ENCODE results near the gene KLHL6. TPM values are rescaled to one million over a fixed set of nuclear protein-coding genes. Genes with fewer than 3 reads are reported as not detected.

Gene KLHL6
- total and polyA plus RNA-seq, 8 donors, result 0.19 to 4.6 (median 0.31) TPM

DNA sequence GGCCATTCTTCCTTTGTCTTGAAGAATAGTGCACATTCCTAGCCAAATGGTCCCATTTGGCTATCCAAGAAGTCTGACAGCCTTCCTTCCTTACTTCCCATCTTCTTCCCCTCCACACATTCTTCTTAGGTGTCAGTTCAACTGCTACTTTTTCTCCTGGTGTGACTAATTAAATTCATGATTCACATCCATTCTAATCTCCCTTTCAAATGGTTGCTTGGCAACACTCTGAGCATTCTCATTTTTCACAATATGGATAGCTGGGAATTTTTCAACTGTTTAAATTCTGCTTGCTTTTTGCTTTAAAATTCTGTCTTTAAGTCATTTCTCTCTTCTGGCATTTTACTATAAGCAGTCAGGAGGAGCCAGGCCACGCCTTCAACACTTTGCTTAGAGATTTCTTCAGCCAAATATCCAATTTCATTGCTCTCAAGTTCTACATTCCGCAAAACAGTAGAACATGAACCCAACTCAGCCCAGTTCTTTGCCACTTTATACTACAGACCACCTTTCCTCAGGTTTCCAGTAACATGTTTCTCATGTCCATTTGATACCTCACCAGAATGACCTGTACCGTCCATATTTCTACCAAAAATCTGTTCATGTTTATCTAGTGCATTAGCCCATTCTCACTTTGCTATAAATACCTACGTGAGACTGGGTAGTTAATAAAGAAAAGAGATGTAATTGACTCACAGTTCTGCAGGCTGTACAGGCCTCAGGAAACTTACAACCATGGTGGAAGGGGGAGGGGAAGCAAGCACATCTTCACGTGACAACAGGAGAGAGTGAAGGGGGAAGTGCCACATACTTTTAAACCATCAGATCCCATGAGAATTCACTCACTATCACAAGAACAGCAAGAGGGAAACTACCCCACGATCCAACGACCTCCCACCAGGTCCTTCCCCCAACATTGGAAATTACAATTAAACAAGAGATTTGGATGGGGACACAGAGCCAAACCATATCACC is 95.1 kb downstream of the KLHL6 start:
- TF ChIP-seq, protein P1, sequence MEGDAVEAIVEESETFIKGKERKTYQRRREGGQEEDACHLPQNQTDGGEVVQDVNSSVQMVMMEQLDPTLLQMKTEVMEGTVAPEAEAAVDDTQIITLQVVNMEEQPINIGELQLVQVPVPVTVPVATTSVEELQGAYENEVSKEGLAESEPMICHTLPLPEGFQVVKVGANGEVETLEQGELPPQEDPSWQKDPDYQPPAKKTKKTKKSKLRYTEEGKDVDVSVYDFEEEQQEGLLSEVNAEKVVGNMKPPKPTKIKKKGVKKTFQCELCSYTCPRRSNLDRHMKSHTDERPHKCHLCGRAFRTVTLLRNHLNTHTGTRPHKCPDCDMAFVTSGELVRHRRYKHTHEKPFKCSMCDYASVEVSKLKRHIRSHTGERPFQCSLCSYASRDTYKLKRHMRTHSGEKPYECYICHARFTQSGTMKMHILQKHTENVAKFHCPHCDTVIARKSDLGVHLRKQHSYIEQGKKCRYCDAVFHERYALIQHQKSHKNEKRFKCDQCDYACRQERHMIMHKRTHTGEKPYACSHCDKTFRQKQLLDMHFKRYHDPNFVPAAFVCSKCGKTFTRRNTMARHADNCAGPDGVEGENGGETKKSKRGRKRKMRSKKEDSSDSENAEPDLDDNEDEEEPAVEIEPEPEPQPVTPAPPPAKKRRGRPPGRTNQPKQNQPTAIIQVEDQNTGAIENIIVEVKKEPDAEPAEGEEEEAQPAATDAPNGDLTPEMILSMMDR (IDR thresholded peaks at IDR 0.05), result no peak
- intact Hi-C loops (cut with DNase I), result no loop called here
- no peak for ATAC-seq

GRCh38 chr3:183455089-183455488 is 100.4 kb downstream of the KLHL6 start:
- peaks cover 0 to under 1% (median 0%) of the 10 kb centered on the region in 3 donors for H3K4me1 ChIP-seq
- ATAC-seq, result no peak
- H3K36me3 ChIP-seq, result peaks cover 0 to 9% (median 0%) of the 10 kb centered on the region in 3 donors
- TF ChIP-seq, protein P1 (IDR thresholded peaks at IDR 0.05), result no peak
- no peaks in the 10 kb centered on the region for H3K9me3 ChIP-seq
- no peak overlapping the region for H3K27ac ChIP-seq
- intact Hi-C loops (cut with DNase I), result no loop called here
- H3K4me3 ChIP-seq, result no peak overlapping the region
- H3K27me3 ChIP-seq, result no peaks in the 10 kb centered on the region
- no peak for DNase-seq
- 78 to 85% methylated on average over 5 of the region's 5 CpGs for WGBS, 2 donors
- FAIRE-seq, result no peak

More for the DNA sequence above, 95.1 kb downstream of the KLHL6 start:
- DNase-seq, result no peak
- FAIRE-seq, result no peak
- no peaks in the 10 kb centered on the region for H3K27me3 ChIP-seq
- WGBS, 2 donors, result 91 to 93% methylated on average over 7 of the region's 7 CpGs
- H3K9me3 ChIP-seq, result no peaks in the 10 kb centered on the region
- no peak overlapping the region for H3K27ac ChIP-seq
- H3K4me3 ChIP-seq, result no peak overlapping the region
- no peaks in the 10 kb centered on the region for H3K36me3 ChIP-seq
- H3K4me1 ChIP-seq, result no peaks in the 10 kb centered on the region

- Histone ChIP-seq H3K4me3 (no peak overlapping the region), H3K27me3 (no peaks in the 10 kb centered on the region), H3K9me3 (no peaks in the 10 kb centered on the region), H3K36me3 (peaks cover 0 to 9% (median 0%) of the 10 kb centered on the region in 3 donors), H3K4me1 (peaks cover 0 to 9% (median 2%) of the 10 kb centered on the region in 3 donors), H3K27ac (no peak overlapping the region)
- no peak for DNase-seq
- intact Hi-C loops (cut with DNase I), result no loop called here
- 95 to 96% methylated on average over 4 of the region's 4 CpGs for WGBS, 2 donors
- ATAC-seq, result no peak
- no peak for FAIRE-seq
- TF ChIP-seq, protein P1 (IDR thresholded peaks at IDR 0.05), result no peak
Measured at GRCh38 chr3:183454064-183454463, 101.4 kb downstream of the KLHL6 start.

- H3K4me3 ChIP-seq, result no peak overlapping the region
- ATAC-seq, result no peak
Measured at GRCh38 chr3:183449791-183450190, 105.7 kb downstream of the KLHL6 start.

More at GRCh38 chr3:183449791-183450190, 105.7 kb downstream of the KLHL6 start:
- FAIRE-seq (no peak), DNase-seq (no peak)
- intact Hi-C loops (cut with DNase I), result no loop called here
- no peaks in the 10 kb centered on the region for H3K27me3 ChIP-seq
- peaks cover 0 to 9% (median 0%) of the 10 kb centered on the region in 3 donors for H3K36me3 ChIP-seq
- 56 to 86% methylated on average over 1 of the region's 1 CpG for WGBS, 2 donors
- peaks cover 0 to 17% (median 14%) of the 10 kb centered on the region in 3 donors for H3K4me1 ChIP-seq
- no peaks in the 10 kb centered on the region for H3K9me3 ChIP-seq
- TF ChIP-seq, protein P1 (IDR thresholded peaks at IDR 0.05), result no peak
- H3K27ac ChIP-seq, result peak overlapping the region in 1 of 4 donors; percentile 83

Data from pancreas (tissue), 10 donors.